ENCODE measurements around the gene ADGRG2.

The ADGRG2 gene

GRCh38 chrX:18966624-18967023, 155.6 kb downstream of the ADGRG2 start:
- no peak for ATAC-seq
- TF ChIP-seq OSR1 (CRISPR knock-in tag; IDR thresholded peaks at IDR 0.05) (no peak), PATZ1 (CRISPR knock-in tag; IDR thresholded peaks at IDR 0.05; ENCODE audit: borderline replicate concordance) (no peak), ZNF565 (CRISPR knock-in tag; conservative IDR thresholded peaks at IDR 0.05; ENCODE audit: low read depth) (no peak), POU6F1 (CRISPR knock-in tag; IDR thresholded peaks at IDR 0.05; ENCODE audit: borderline replicate concordance, low read depth) (no peak), ZFP30 (CRISPR knock-in tag; IDR thresholded peaks at IDR 0.05) (no peak), TOX (CRISPR knock-in tag; IDR thresholded peaks at IDR 0.05; ENCODE audit: borderline replicate concordance) (no peak), GLIS3 (CRISPR knock-in tag; IDR thresholded peaks at IDR 0.05) (no peak)

- no peak for ATAC-seq
- TF ChIP-seq POU6F1 (CRISPR knock-in tag; IDR thresholded peaks at IDR 0.05; ENCODE audit: borderline replicate concordance, low read depth): no peak
Measured at GRCh38 chrX:18964901-18965300, 157.4 kb downstream of the ADGRG2 start.

GRCh38 chrX:18964026-18964425, 158.2 kb downstream of the ADGRG2 start:
- ATAC-seq: no peak
- TF ChIP-seq CREB5 (CRISPR knock-in tag; IDR thresholded peaks at IDR 0.05; ENCODE audit: low read depth) (no peak), ESRRG (CRISPR knock-in tag; IDR thresholded peaks at IDR 0.05) (no peak), PPARA (CRISPR knock-in tag; IDR thresholded peaks at IDR 0.05; ENCODE audit: borderline replicate concordance) (no peak), POU6F1 (CRISPR knock-in tag; IDR thresholded peaks at IDR 0.05; ENCODE audit: borderline replicate concordance, low read depth) (no peak), ZNF70 (CRISPR knock-in tag; IDR thresholded peaks at IDR 0.05) (no peak), ZNF565 (CRISPR knock-in tag; conservative IDR thresholded peaks at IDR 0.05; ENCODE audit: low read depth) (no peak), OSR1 (CRISPR knock-in tag; IDR thresholded peaks at IDR 0.05) (no peak), RARB (CRISPR knock-in tag; IDR thresholded peaks at IDR 0.05) (no peak), CSRNP3 (CRISPR knock-in tag; IDR thresholded peaks at IDR 0.05) (no peak), ISL1 (CRISPR knock-in tag; IDR thresholded peaks at IDR 0.05) (no peak), TOX (CRISPR knock-in tag; IDR thresholded peaks at IDR 0.05; ENCODE audit: borderline replicate concordance) (no peak), ZNF8 (CRISPR knock-in tag; IDR thresholded peaks at IDR 0.05) (no peak), ZC3H10 (CRISPR knock-in tag; IDR thresholded peaks at IDR 0.05) (no peak), SNAI2 (CRISPR knock-in tag; IDR thresholded peaks at IDR 0.05) (no peak), ZFP30 (CRISPR knock-in tag; IDR thresholded peaks at IDR 0.05) (no peak)

- ATAC-seq: no peak
- TF ChIP-seq ZFP3 (CRISPR knock-in tag; IDR thresholded peaks at IDR 0.05) (no peak), CSDC2 (CRISPR knock-in tag; IDR thresholded peaks at IDR 0.05) (no peak), ZNF8 (CRISPR knock-in tag; IDR thresholded peaks at IDR 0.05) (no peak), CREB5 (CRISPR knock-in tag; IDR thresholded peaks at IDR 0.05; ENCODE audit: low read depth) (no peak), BACH2 (CRISPR knock-in tag; IDR thresholded peaks at IDR 0.05; ENCODE audit: borderline replicate concordance) (no peak), ZNF565 (CRISPR knock-in tag; conservative IDR thresholded peaks at IDR 0.05; ENCODE audit: low read depth) (no peak), GLIS3 (CRISPR knock-in tag; IDR thresholded peaks at IDR 0.05) (no peak)
Measured at GRCh38 chrX:18962329-18962728, 159.9 kb downstream of the ADGRG2 start.

Measured in SK-N-SH treated with all-trans-retinoic acid at 6 μM for 48 hours (cell line).